ENCODE measurements around the gene HOXD8. TPM values are rescaled to one million over a fixed set of nuclear protein-coding genes. Genes with fewer than 3 reads are reported as not detected.

The HOXD8 gene
- total RNA-seq, 1 donor from 2014 or later = 18.9 TPM

- DNase-seq (ENCODE audit: extremely low read depth, low read depth, low spot score) = no peak
Observed at GRCh38 chr2:176157499-176158185, 28.1 kb downstream of the HOXD8 start.

DNA sequence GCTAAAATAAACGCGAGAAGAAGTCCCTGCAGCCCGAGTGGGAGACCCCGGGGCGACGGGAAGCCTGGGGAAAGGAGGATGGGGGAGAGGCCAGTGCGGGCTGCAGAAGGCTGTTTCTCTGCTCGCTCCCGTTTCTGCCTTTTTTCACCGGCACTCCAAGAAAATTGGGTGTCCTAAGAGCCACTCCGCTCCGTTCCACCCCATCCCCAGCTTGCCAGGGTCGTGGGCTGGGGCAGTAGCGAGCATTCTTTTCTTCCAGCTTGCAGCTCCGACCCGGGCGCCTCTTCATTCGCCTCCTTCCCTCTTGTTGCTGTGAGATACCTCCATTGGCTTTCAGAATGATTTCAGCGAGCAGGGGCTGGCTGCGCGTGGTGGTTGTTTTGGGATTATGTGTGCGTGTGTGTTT is 28.7 kb downstream of the HOXD8 start:
- no peak for DNase-seq (ENCODE audit: extremely low read depth, low read depth, low spot score)

- DNase-seq (ENCODE audit: extremely low read depth, low read depth, low spot score) = no peak
Observed at GRCh38 chr2:176158855-176159662, 29.6 kb downstream of the HOXD8 start.

DNA sequence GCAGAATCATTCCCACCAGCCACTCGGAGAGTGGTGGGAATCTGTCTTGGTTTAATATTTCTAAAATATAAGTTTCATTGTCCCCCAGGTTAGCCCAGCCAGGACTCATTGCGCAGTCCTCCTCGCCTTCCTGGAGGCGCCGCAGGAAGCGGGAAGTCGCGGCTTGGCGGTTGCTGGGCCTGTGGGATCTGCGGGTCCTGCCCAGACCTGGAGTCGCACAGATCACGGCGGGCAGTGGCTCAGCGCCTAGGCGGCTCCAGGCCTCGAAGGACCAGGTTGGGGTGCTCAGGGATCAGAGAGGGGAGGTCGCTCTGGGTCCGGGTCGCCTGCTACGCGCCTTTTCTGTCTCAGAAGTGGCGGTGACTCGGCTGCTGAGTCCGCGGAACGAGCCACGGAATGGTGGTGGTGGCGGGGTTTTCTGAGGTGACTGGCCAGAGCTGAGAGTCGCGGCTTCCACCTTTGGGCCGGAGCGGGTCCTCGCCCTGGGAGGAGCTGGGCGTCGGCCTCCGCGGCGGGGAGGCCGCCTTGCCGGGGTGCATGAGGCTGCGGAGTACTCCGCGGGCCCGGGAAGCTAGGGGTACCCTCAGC is 30.3 kb downstream of the HOXD8 start:
- no peak for DNase-seq (ENCODE audit: extremely low read depth, low read depth, low spot score)

DNA sequence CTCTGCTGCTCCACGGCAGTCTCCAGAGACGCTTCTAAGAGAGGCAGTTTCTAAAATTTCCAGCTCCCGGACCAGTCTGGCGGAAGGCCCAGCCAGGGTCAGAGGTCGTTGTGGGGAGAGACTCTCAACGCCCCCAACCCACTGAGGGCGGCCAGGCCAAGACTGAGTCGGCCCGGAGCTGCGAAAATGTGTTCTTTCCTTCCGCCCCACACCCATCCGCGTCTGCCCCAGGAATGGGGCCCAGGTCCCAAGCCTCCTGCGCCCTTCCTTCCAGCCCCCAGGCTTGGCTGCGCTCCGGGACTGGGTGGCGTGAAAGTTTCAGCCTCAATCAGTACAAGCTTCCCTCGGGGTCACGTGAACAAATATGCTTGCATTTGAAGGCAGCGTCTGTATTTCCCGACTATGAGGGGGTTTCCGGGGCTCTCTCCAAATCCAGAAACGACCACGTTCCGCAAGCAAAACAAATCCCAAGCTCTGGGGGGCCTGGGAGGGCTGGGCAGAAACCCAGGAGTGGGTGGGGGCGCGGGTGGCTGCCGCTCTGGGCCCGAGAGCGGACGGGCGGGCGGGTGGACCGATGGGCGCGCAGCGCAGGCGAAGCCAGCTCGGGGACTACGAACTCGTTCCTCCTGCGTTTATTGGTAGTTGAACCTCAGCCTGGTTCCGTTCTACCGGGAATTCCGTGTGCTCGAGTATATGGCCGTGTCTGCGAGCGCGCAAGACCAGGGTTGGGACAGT is 30.9 kb downstream of the HOXD8 start:
- DNase-seq (ENCODE audit: extremely low read depth, low read depth, low spot score) = no peak

- no peak for DNase-seq (ENCODE audit: extremely low read depth, low read depth, low spot score)
Observed at GRCh38 chr2:176160986-176161824, 31.7 kb downstream of the HOXD8 start.

- DNase-seq (ENCODE audit: extremely low read depth, low read depth, low spot score) = no peak
Observed at GRCh38 chr2:176161825-176162626, 32.5 kb downstream of the HOXD8 start.

DNA sequence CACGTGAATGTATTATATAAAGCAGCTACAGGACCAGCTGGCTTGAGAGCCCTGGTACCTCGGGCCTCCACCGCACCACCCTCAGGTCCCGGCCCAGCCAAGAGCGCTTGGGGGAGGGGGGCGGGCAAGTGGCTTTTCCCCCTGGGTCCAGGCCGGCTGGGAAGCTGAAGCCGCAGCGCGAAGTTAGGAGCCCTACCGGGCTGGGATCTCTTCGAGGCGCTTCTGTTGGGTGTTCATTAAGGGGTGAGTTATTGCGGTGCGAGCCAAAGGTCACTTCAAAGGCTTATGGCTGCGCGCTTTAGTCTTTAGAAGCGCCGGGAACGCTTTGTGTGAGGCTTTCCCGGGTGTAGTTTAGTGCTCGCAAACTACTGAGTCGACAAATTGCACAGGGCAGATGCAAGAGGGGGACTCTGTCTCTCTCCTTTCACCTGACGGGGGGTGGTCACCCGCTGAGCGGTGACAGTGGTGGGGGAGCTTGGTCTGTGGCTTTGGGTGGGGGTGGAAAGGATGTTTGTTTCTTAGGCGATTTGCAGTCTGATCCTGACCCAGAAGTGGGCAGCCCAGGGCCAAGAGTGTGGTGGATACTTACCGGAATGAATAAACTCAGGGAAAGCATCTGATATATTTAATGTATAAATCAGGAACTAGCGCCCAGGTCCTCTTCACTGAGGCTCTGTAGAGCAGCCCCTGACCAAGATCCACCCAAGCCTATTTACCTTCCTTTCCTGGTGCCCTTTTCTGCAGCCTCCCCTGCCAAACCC is 33.6 kb downstream of the HOXD8 start:
- DNase-seq (ENCODE audit: extremely low read depth, low read depth, low spot score) = no peak

DNA sequence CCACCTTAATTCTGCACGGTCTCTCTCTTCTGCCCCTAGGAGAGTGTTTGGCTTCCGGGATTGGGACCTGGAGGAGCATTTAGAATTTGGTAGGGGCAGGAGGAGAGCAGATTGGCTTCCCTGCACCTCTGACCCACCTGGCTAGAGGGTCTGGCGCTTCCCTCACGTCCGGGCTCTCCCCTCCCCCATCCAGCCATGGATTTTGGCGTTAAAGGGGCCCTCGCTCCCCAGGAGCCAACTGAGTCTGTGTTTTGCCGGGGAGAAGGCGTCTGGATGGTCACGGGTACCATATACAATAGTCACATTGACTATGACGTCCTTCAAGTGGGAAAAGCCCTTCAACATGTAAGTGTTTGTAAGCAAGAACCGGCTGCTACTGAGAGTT is 34.2 kb downstream of the HOXD8 start:
- DNase-seq (ENCODE audit: extremely low read depth, low read depth, low spot score) = no peak

DNA sequence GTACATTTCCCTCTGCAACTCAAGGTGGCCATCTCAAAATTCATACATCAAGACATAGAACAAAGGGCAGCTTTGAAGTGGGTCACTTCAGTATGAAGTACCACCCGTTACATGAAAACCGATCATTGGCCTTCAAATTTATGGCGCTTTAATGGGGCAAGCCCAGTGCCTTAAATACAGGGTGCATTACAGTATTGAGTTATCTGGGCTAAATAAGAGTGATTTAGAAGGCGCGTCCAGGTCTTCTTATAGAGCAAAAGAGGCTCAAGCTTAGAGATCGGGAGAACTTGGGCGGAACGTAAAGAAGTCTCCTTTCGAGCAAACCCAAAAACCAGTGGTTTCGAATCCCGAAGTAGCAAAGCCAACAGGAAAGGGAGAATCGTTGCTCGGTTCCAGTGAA is 34.7 kb downstream of the HOXD8 start:
- no peak for DNase-seq (ENCODE audit: extremely low read depth, low read depth, low spot score)

- no peak for DNase-seq (ENCODE audit: extremely low read depth, low read depth, low spot score)
Observed at GRCh38 chr2:176164611-176165369, 35.3 kb downstream of the HOXD8 start.

- DNase-seq (ENCODE audit: extremely low read depth, low read depth, low spot score) = no peak
Observed at GRCh38 chr2:176165370-176166050, 36.0 kb downstream of the HOXD8 start.

DNA sequence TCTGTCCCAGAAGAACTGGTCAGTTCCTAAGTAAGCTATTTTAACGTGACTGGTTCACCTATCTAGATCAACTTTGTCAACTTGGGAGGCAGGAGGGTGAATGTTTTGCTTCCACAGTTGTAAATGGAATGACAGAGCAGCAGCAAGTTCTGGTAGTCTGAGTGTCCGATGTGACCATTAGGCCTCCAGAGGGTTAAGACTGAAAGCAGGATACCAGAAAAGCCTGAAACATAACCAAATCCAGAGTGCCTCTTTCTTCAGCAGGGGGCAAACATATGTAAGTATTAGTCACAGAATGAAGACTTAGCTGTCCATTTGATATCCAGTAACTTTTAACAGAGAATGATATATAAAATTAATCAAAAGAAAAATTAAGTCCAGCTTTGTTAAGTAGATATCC is 36.8 kb downstream of the HOXD8 start:
- no peak for DNase-seq (ENCODE audit: extremely low read depth, low read depth, low spot score)

DNA sequence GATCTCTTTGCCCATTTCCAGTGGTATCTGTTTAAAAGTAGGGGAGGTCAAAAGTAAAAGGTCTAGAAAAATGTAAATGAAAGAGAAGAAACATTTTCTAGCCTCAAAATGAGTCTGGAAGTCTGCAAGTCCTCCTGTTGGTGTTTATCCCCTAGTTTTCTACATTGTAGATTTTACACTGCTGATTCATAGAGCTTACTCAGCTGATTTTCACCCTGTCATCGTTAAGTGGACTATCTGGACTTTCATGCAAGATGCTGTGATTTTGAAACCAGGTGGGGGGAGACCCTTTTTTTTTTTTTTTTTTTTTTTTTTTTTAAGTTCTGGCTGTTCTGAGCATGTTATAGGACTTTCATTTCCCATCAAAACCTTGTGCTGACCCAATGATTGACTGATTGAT is 37.9 kb downstream of the HOXD8 start:
- no peak for DNase-seq (ENCODE audit: extremely low read depth, low read depth, low spot score)

DNA sequence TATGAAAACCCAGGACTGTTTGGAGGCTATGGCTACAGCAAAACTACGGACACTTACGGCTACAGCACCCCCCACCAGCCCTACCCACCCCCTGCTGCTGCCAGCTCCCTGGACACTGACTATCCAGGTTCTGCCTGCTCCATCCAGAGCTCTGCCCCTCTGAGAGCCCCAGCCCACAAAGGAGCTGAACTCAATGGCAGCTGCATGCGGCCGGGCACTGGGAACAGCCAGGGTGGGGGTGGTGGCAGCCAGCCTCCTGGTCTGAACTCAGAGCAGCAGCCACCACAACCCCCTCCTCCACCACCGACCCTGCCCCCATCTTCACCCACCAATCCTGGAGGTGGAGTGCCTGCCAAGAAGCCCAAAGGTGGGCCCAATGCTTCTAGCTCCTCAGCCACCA is 39.7 kb downstream of the HOXD8 start:
- no peak for DNase-seq (ENCODE audit: extremely low read depth, low read depth, low spot score)

- DNase-seq (ENCODE audit: extremely low read depth, low read depth, low spot score) = no peak
Observed at GRCh38 chr2:176169711-176170110, 40.2 kb downstream of the HOXD8 start.

DNA sequence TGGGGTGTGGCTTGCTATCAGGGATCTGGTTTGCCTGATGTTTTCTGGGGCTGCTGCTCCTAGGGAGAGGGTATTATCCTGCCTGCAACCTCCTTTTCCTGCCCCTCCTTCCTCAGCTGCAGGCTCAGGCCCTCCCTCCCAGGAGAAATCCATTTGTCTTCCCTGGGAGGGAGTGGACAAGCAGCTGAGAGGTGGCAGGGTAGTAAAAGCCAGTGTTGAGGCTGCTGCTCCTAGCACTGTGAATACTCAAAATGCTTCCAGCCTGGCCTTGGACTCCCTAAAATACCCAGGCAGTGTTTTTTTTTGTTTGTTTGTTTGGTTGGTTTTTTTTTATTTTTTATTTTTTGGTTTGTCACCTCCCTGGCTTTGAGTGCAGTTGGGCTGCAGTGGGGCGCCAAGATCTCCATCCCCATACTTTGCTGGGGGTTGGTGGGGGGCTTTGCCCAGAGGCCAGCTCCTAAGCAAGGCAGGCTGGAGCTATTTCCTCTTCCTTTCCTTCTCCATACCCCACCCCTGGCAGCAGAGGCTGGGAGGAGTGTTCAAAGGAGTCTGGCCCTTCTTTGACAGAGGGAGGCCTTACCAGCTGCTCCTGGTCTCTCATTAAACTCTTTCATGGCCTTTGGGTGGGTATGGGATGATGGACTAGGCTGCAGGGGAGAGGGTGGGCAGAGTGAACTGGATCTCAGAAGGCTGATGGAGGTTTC is 41.2 kb downstream of the HOXD8 start:
- no peak for DNase-seq (ENCODE audit: extremely low read depth, low read depth, low spot score)

All from glomerular endothelial cell (primary cell).